ENCODE results near the gene KIF11. TPM values are rescaled to one million over a fixed set of nuclear protein-coding genes. Genes with fewer than 3 reads are reported as not detected.

Gene KIF11
- total and polyA plus RNA-seq, 2 of the 13 experiments (the other 11 are each of a cell fraction or from before 2014, with no cell fraction given), result 8.7 to 38.4 TPM

GRCh38 chr10:92573798-92574547 lies 19.0 kb upstream of the KIF11 start, which contains the start of gene IDE (continued):
- TF ChIP-seq ZNF362 (CRISPR knock-in tag; IDR thresholded peaks at IDR 0.05; ENCODE audit: borderline replicate concordance) (0 out of 2 replicates have a peak, but pooled peaks have one; percentile 19), ZNF318 (CRISPR knock-in tag; IDR thresholded peaks at IDR 0.05) (0 out of 2 replicates have a peak, but pooled peaks have one; percentile 22), BCLAF1 (IDR thresholded peaks at IDR 0.05) (no peak), ZNF792 (CRISPR knock-in tag; IDR thresholded peaks at IDR 0.05) (peak; percentile 13; the same call in 1 of the 2 replicates), FLYWCH1 (CRISPR knock-in tag; IDR thresholded peaks at IDR 0.05) (no peak), FOXA3 (CRISPR knock-in tag; IDR thresholded peaks at IDR 0.05) (peak; percentile 26), HMGXB4 (CRISPR knock-in tag; IDR thresholded peaks at IDR 0.05; ENCODE audit: borderline replicate concordance in 1 of 2, low read depth in 1 of 2) (peak; percentile 95 to 99), TBP (CRISPR knock-in tag; IDR thresholded peaks at IDR 0.05) (no peak), HNRNPK (IDR thresholded peaks at IDR 0.05; ENCODE audit: low read depth, low read length, poor library complexity, severe bottlenecking) (peak; percentile 26), ZNF232 (CRISPR knock-in tag; IDR thresholded peaks at IDR 0.05; ENCODE audit: borderline replicate concordance) (0 out of 2 replicates have a peak, but pooled peaks have one; percentile 62), NPAS2 (CRISPR knock-in tag; IDR thresholded peaks at IDR 0.05; ENCODE audit: borderline replicate concordance) (no peak), ZNF616 (CRISPR knock-in tag; IDR thresholded peaks at IDR 0.05; ENCODE audit: low read depth) (peak; percentile 67; the same call in 1 of the 2 replicates), KDM5B (CRISPR knock-in tag; IDR thresholded peaks at IDR 0.05; ENCODE audit: borderline replicate concordance) (peak; percentile 88), HDAC2 (CRISPR knock-in tag; IDR thresholded peaks at IDR 0.05) (peak; percentile 72)

Measured in HepG2 (cell line).